HuH-7 (cell line): Measurements from ENCODE around the gene SLC37A1.
A peak's percentile ranks its signal among the peaks of the same experiment; 100 is the strongest.
"Not testable (repeated sequence)": the region's sequence is repeated elsewhere in the genome, so short reads cannot be mapped to it uniquely, and the experiment has no call there.

Source experiments
- DNase-seq: peaks from one replicate; pipeline ENCODE4 v3.0.0; 2011; ENCODE audit warnings: low spot score

SLC37A1 gene

GRCh38 chr21:42513151-42513984 is at the start of gene SLC37A1:
TSS of gene SLC37A1 (plus strand) at chr21:42513852. CDS start at chr21:42518455, 4,603 bp downstream.
- no peak for DNase-seq

- DNase-seq = no peak
Measured at GRCh38 chr21:42463861-42464515, 49.7 kb upstream of the SLC37A1 start.

- DNase-seq = no peak
Measured at GRCh38 chr21:42465008-42465802, 48.4 kb upstream of the SLC37A1 start.

GRCh38 chr21:42465803-42466127 is 47.9 kb upstream of the SLC37A1 start:
- DNase-seq = no peak

GRCh38 chr21:42466700-42467099 is 47.0 kb upstream of the SLC37A1 start:
- no peak for DNase-seq

- DNase-seq = peak; percentile 44
Measured at GRCh38 chr21:42467140-42467983, 46.3 kb upstream of the SLC37A1 start.

- no peak for DNase-seq
Measured at GRCh38 chr21:42468491-42469131, 45.0 kb upstream of the SLC37A1 start.

- DNase-seq = no peak
Measured at GRCh38 chr21:42469272-42469671, 44.4 kb upstream of the SLC37A1 start.

GRCh38 chr21:42469726-42470125 is 43.9 kb upstream of the SLC37A1 start:
- DNase-seq = not testable (repeated sequence)

- DNase-seq = no peak
Measured at GRCh38 chr21:42471206-42471605, 42.4 kb upstream of the SLC37A1 start.

- no peak for DNase-seq
Measured at GRCh38 chr21:42471716-42472330, 41.8 kb upstream of the SLC37A1 start.

GRCh38 chr21:42472521-42472920 is 41.1 kb upstream of the SLC37A1 start:
- no peak for DNase-seq

GRCh38 chr21:42473498-42474042 is 40.1 kb upstream of the SLC37A1 start:
- no peak for DNase-seq

GRCh38 chr21:42474043-42474831 is 39.4 kb upstream of the SLC37A1 start:
- peak; percentile 53 for DNase-seq

GRCh38 chr21:42475036-42475435 is 38.6 kb upstream of the SLC37A1 start:
- DNase-seq = no peak

GRCh38 chr21:42475526-42476387 is 37.9 kb upstream of the SLC37A1 start:
- DNase-seq = no peak

- DNase-seq = no peak
Measured at GRCh38 chr21:42476388-42477331, 37.0 kb upstream of the SLC37A1 start.

GRCh38 chr21:42478504-42478903 is 35.1 kb upstream of the SLC37A1 start:
- DNase-seq = no peak
